ENCODE measurements around the gene PRR15.

DNA sequence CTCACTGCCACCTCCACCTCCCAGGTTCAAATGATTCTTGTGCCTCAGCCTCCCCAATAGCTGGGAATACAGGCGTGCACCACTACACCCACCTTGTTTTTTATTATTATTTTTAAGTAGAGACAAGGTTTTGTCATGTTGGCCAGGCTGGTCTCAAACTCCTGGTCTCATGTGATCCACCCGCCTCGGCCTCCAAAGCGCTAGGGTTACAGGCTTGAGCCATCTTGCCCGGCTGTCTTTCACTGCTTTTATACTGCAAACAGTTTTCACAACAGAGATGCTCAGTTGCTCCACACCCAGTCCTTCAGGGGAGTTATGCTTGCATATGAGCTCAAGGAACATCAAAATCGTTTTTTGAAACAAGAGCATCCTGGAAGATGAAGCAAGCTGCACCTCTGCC is 1.3 kb upstream of the PRR15 start:
- TF ChIP-seq POLR2A (IDR thresholded peaks at IDR 0.05; ENCODE audit: borderline replicate concordance, extremely low read depth, insufficient read depth, insufficient read length): no peak
- no peak for TF ChIP-seq FOSL1 (IDR thresholded peaks at IDR 0.05; ENCODE audit: low read depth)
- no peak for TF ChIP-seq SIN3A (IDR thresholded peaks at IDR 0.05; ENCODE audit: low read depth)
- TF ChIP-seq, protein P1, sequence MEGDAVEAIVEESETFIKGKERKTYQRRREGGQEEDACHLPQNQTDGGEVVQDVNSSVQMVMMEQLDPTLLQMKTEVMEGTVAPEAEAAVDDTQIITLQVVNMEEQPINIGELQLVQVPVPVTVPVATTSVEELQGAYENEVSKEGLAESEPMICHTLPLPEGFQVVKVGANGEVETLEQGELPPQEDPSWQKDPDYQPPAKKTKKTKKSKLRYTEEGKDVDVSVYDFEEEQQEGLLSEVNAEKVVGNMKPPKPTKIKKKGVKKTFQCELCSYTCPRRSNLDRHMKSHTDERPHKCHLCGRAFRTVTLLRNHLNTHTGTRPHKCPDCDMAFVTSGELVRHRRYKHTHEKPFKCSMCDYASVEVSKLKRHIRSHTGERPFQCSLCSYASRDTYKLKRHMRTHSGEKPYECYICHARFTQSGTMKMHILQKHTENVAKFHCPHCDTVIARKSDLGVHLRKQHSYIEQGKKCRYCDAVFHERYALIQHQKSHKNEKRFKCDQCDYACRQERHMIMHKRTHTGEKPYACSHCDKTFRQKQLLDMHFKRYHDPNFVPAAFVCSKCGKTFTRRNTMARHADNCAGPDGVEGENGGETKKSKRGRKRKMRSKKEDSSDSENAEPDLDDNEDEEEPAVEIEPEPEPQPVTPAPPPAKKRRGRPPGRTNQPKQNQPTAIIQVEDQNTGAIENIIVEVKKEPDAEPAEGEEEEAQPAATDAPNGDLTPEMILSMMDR (IDR thresholded peaks at IDR 0.05 in 2 of 3, conservative IDR thresholded peaks at IDR 0.05 in 1 of 3; ENCODE audit: borderline replicate concordance in 1 of 3, insufficient read depth in 1 of 3, low read depth in 2 of 3, low read length in 2 of 3): no peak
- no peak for TF ChIP-seq RAD21 (IDR thresholded peaks at IDR 0.05; ENCODE audit: low read depth)
- no peak for TF ChIP-seq EZH2phosphoT487 (IDR thresholded peaks at IDR 0.05; ENCODE audit: borderline replicate concordance)
- TF ChIP-seq ZNF274 (IDR thresholded peaks at IDR 0.05; ENCODE audit: low read depth, low read length): no peak
- TF ChIP-seq CEBPB (IDR thresholded peaks at IDR 0.05; ENCODE audit: low read depth): no peak
- TF ChIP-seq MAX (IDR thresholded peaks at IDR 0.05): no peak
- TF ChIP-seq POLR2AphosphoS5 (IDR thresholded peaks at IDR 0.05; ENCODE audit: low read depth, low read length): no peak
- no peak for TF ChIP-seq EZH2 (IDR thresholded peaks at IDR 0.05)
